BLaER1 (cell line): ENCODE measurements around the gene SIGMAR1.

ENCODE experiments used
- H3K27ac ChIP-seq: shearing (Covaris generic); formaldehyde crosslinking; 2 replicates; pipeline ENCODE4 v1.8.1; 2022
- H3K27me3 ChIP-seq: shearing (Covaris generic); formaldehyde crosslinking; 2 replicates; pipeline ENCODE4 v1.8.1; 2022
- H3K36me3 ChIP-seq: shearing (Covaris generic); formaldehyde crosslinking; 2 replicates; pipeline ENCODE4 v1.8.1; 2022
- H3K4me1 ChIP-seq: shearing (Covaris generic); formaldehyde crosslinking; 2 replicates; pipeline ENCODE4 v1.8.1; 2022
- H3K4me2 ChIP-seq: shearing (Covaris generic); formaldehyde crosslinking; 2 replicates; pipeline ENCODE4 v1.8.1; 2022
- H3K4me3 ChIP-seq: shearing (Covaris generic); formaldehyde crosslinking; 2 replicates; pipeline ENCODE4 v1.8.1; 2022
- H3K9ac ChIP-seq: shearing (Covaris generic); formaldehyde crosslinking; 2 replicates; pipeline ENCODE4 v1.8.1; 2022
- H3K9me3 ChIP-seq: shearing (Covaris generic); formaldehyde crosslinking; 2 replicates; pipeline ENCODE4 v1.8.1; 2022
- H4K20me1 ChIP-seq: shearing (Covaris generic); formaldehyde crosslinking; 2 replicates; pipeline ENCODE4 v1.8.1; 2022
- Cebpa-rat ChIP-seq: shearing (Covaris generic); IDR thresholded peaks from 2 replicates; pipeline ENCODE4 v1.8.1; 2022

The SIGMAR1 gene

DNA sequence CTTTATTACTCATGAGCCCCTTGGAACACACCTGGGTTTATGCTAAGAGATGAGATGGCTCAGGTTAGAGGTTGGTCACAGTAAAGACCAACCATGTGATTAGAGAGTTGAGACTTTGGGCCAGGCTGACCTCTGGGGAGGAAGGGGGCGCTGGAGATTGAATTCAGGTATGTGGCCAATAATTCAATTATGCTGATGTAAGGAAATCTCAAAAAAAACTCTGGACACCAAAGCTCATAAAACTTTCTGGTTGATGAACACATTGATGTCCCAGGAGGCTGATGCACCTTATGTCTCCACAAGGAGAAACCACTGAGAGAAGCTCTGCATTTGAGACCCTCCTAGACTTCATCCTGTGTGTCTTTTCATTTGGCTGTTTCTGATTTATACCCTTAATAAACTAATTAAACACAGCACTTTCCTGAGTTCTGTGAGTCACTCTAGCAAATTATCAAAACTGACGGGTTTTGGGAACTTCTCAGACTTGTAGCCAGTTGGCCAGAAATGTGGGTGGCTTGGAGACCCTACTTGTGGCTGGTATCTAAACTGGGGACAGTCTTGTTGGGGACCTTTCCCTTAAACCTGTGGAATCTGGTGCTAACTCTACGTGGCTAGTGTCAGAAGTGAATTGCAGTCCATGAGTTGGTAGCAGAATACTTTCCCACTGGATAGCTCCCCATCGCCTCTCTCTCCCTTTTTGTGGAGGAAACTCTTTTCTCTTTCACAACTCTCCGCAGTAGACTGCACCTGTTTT is 32.4 kb upstream of the SIGMAR1 start:
- Histone ChIP-seq H3K27me3 (no peaks in the 10 kb centered on the region), H3K36me3 (no peaks in the 10 kb centered on the region), H4K20me1 (no peaks in the 10 kb centered on the region), H3K9me3 (peaks cover 14% of the 10 kb centered on the region; the same call in 1 of the 2 replicates), H3K9ac (no peak overlapping the region), H3K4me2 (no peak overlapping the region), H3K4me1 (peaks cover 10% of the 10 kb centered on the region), H3K4me3 (no peak overlapping the region), H3K27ac (no peak overlapping the region)
- no peak for TF ChIP-seq Cebpa-rat

DNA sequence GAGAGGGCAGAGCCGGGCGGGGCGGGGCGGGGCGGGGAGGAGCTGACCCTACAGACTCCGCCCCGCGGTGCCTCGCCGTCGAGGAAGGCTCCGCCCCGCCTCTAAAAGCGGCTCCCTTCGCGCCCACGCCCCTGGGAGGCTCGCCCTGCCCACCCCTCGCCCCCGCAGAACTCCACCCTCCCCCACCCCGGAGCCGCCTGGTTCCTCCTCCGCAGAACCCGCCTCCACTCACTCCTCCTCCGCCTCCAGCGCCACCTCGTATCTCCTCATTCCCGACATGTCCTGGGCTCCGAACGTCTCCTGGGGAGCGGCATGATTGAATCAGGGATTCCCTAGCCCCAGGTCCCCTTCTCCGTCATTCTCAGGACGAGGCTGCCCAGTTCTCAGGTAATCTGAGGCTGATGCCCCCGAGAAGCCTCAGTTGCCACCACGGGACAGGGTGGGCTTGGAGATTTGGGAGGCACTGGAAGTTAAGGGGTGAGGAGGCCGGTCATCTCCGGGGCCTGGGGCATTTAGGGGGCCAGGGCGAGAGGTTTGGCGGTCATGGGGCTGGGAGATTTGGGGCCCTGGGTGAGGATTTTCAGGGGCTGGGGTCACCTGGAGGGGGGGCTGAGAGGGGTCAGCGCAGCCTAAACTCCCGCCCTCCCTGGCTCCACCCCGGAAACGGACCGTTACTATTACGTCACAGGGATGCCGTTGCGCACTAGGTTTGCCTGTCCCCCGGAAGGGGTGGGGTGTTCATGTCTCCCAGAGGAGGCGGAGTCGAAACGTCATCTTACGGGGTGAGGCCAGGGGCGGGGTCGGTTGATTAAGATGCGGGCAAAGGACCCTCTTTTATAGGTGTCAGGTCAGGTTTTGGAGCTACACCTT is 28.0 kb upstream of the SIGMAR1 start:
- Histone ChIP-seq H3K27me3 (no peaks in the 10 kb centered on the region), H3K9me3 (peaks cover 11% of the 10 kb centered on the region; the same call in 1 of the 2 replicates), H3K9ac (peak overlapping the region; percentile 73; the same call in 1 of the 2 replicates), H3K4me2 (peak overlapping the region; percentile 98), H3K4me3 (peak overlapping the region; percentile 68), H3K36me3 (peaks cover 2% of the 10 kb centered on the region; the same call in 1 of the 2 replicates), H4K20me1 (no peaks in the 10 kb centered on the region), H3K4me1 (peaks cover 17% of the 10 kb centered on the region), H3K27ac (peak overlapping the region; percentile 30; the same call in 1 of the 2 replicates)
- no peak for TF ChIP-seq Cebpa-rat

DNA sequence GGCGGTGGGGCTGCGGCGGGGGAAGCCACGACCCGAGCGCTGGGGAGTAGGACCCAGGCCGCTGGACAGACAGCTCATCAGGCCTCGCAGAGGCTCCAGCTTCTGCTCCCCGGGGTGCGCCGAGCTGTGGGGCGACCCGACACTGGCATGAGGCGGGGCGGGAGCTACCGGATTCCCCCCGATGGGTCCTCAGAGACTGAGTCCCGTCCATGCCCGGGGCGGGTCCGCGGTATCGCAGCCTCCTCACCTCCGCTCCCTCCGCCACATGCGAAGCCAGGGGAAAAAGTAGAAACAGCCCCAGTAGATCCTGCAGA is 27.4 kb upstream of the SIGMAR1 start:
- Histone ChIP-seq H3K27ac (no peak overlapping the region), H3K36me3 (peaks cover 8% of the 10 kb centered on the region; the same call in 1 of the 2 replicates)

DNA sequence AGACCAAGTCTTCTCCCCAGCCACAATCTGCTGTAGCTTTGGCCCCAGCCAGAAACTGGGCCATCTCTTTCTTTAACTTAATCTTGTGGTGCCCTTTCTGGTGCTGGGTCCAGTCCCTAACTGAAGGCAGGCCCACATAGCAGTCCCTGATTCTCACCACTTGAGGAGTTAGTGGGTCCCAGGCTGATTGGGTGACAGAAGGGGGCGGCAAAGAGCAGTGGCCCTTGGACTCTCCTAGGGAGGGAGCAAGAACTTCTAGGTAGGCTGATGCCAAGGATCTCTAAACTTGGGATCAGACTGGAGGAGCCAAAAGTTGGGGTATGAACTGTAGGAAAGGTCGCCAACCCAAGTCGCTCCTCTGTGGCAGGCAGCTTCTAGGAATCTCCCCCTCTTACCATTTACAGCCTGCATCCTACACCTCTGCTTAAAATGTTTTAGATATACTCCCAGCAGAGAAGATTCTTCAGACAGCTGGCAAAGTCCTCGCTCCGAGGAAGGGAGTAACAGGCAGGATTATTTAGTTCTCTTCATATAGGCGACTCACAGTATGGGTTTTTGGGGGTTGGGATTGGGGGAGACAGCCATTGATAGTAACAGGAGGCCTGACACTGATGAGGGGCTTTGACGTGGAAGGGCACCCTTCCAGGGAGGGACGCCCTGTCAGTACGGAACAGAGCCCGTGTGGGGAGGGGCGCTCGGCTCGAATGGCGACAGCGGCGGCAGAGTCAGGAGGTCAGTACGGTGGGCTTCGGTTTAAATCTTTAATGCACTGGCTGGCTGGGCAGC is 26.9 kb upstream of the SIGMAR1 start:
- no peak for TF ChIP-seq Cebpa-rat
- H3K9ac ChIP-seq, result peak overlapping the region; percentile 73
- no peaks in the 10 kb centered on the region for H4K20me1 ChIP-seq
- H3K9me3 ChIP-seq, result 0 out of 2 replicates have a peak, but pooled peaks cover under 1% of the 10 kb centered on the region
- 0 out of 2 replicates have a peak, but pooled peaks cover 3% of the 10 kb centered on the region for H3K27me3 ChIP-seq
- peak overlapping the region; percentile 68 for H3K4me3 ChIP-seq
- no peak overlapping the region for H3K27ac ChIP-seq
- H3K4me2 ChIP-seq, result peak overlapping the region; percentile 98
- peaks cover 17% of the 10 kb centered on the region for H3K4me1 ChIP-seq
- peaks cover 13% of the 10 kb centered on the region; the same call in 1 of the 2 replicates for H3K36me3 ChIP-seq

More for the DNA sequence above, 27.4 kb upstream of the SIGMAR1 start:
- no peaks in the 10 kb centered on the region for H4K20me1 ChIP-seq
- H3K9ac ChIP-seq, result peak overlapping the region; percentile 73
- peak overlapping the region; percentile 68 for H3K4me3 ChIP-seq
- no peaks in the 10 kb centered on the region for H3K27me3 ChIP-seq
- H3K4me1 ChIP-seq, result peaks cover 17% of the 10 kb centered on the region
- H3K9me3 ChIP-seq, result peaks cover 5% of the 10 kb centered on the region; the same call in 1 of the 2 replicates
- H3K4me2 ChIP-seq, result peak overlapping the region; percentile 98
- no peak for TF ChIP-seq Cebpa-rat

DNA sequence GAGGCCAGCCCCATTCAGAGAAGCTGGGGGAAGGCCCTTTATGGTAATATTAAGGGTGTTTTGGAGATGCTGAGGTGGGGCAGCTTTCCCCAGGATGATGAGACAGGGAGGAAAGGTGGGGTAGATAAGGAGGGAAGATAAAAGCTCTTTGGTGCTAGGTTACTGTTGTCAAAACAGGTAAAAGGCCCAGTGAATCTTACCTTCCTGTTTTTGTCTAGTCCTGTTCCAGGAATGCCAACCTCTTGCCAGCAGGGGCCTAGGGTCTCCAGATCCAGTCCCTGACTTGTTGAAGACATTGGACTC is 25.7 kb upstream of the SIGMAR1 start:
- Histone ChIP-seq H3K4me2 (no peak overlapping the region), H3K36me3 (peaks cover 13% of the 10 kb centered on the region; the same call in 1 of the 2 replicates), H3K27ac (no peak overlapping the region), H3K4me3 (no peak overlapping the region), H3K9ac (no peak overlapping the region), H4K20me1 (no peaks in the 10 kb centered on the region), H3K9me3 (no peaks in the 10 kb centered on the region), H3K27me3 (0 out of 2 replicates have a peak, but pooled peaks cover 3% of the 10 kb centered on the region), H3K4me1 (peaks cover 17% of the 10 kb centered on the region)
- no peak for TF ChIP-seq Cebpa-rat

DNA sequence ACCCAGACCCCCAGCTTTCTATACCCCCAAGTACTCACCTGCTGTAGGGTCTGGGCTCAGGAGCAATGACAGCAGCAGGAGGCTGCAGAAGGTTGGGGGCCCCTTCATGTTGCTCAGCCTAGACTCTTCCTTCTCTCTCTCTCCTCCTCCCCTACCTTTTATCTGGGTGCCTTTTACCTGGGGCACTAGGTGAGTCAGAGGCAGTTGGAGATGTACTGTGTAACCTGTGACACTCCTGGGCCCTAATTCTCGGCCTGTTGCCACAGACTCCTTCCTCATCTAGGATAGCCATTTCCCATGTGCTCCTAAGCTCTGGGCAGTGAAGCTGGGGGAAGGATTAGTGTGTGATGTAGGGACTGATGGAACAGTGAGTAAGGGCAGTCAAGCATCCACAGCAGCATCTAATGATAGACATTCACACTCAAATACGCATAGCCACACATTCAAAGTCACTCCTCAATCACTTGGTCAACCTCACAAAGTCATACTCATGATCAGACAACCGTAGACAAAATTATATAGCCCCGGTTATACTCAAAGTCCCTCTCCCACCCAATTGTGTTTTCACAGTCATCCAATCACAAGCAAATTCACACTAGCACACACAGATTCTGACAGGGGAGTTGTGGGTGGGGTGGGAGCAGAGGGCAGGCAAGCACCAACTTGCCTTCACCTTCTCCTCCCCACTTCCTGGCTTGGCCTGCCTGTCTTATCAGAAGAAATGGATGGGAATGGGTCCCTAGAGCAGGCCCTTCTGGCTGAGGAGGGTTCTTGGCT is 25.1 kb upstream of the SIGMAR1 start, which contains the start of gene CCL27:
Gene CCL27 (minus strand): TSS at position 132 of the 777 bp plus-strand sequence. CDS start 24 bp downstream, at position 108.
- H3K9ac ChIP-seq, result no peak within 1 kb of the TSS
- no peaks in the 10 kb centered on the region for H3K9me3 ChIP-seq
- no peaks in the 10 kb centered on the region for H4K20me1 ChIP-seq
- no peak within 1 kb of the TSS for H3K4me3 ChIP-seq
- 0 out of 2 replicates have a peak, but pooled peaks cover 3% of the 10 kb centered on the region for H3K27me3 ChIP-seq
- peaks cover 13% of the 10 kb centered on the region; the same call in 1 of the 2 replicates for H3K36me3 ChIP-seq
- H3K4me2 ChIP-seq, result no peak within 1 kb of the TSS
- TF ChIP-seq Cebpa-rat, result no peak
- no peak within 1 kb of the TSS for H3K27ac ChIP-seq
- peaks cover 17% of the 10 kb centered on the region for H3K4me1 ChIP-seq

DNA sequence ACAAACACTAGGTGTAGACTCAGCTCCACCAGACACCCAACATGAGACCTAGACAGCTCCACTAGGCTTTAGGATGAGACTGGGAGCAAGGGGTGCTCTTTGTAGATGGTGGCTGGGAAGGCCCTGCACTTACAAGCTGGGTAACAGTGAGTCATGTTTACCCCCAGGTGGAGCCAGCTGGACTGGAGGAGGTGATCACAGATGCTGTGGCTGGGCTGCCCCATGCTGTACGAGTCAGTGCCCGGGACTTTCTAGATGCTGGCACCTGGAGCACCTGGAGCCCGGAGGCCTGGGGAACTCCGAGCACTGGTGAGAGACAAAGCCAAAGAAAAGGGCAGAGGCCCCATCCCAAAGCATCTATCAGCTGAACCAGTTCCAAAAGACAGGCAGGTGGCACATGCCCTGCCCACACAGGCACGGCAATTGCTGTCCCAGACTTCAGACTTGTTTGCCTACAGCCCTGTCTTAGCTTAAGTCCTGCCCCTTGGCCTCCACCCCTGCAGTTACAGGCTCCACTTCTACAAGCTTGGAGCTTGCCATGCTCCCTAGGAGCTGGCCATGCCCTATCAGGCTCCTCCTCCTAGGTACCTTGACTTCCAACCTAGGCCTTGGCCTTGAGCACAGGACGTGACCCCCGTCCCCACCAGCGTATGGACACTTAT is 22.1 kb upstream of the SIGMAR1 start:
- Histone ChIP-seq H4K20me1 (no peaks in the 10 kb centered on the region), H3K9me3 (no peaks in the 10 kb centered on the region), H3K9ac (no peak overlapping the region), H3K27me3 (0 out of 2 replicates have a peak, but pooled peaks cover 3% of the 10 kb centered on the region), H3K36me3 (peaks cover 13% of the 10 kb centered on the region; the same call in 1 of the 2 replicates), H3K4me1 (peaks cover 5% of the 10 kb centered on the region), H3K4me2 (no peak overlapping the region), H3K27ac (no peak overlapping the region), H3K4me3 (no peak overlapping the region)
- no peak for TF ChIP-seq Cebpa-rat

DNA sequence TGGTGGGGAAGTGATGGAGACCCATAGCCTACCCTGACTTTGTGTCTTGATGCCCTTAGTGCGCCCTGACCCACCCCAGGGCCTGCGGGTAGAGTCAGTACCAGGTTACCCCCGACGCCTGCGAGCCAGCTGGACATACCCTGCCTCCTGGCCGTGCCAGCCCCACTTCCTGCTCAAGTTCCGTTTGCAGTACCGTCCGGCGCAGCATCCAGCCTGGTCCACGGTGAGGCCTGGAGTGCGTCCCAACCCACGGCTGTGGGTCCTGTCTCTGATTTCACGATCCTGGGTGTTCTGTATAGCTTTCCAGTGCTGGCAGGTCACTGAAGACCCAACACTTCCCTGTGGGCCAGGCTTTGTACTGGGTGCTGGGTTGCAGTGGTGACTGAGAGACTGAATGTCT is 20.9 kb upstream of the SIGMAR1 start:
- 0 out of 2 replicates have a peak, but pooled peaks cover 3% of the 10 kb centered on the region for H3K27me3 ChIP-seq
- peaks cover 2% of the 10 kb centered on the region for H3K4me1 ChIP-seq
- H3K9me3 ChIP-seq, result no peaks in the 10 kb centered on the region
- peaks cover 13% of the 10 kb centered on the region; the same call in 1 of the 2 replicates for H3K36me3 ChIP-seq
- no peak overlapping the region for H3K4me3 ChIP-seq
- no peaks in the 10 kb centered on the region for H4K20me1 ChIP-seq
- H3K9ac ChIP-seq, result no peak overlapping the region
- H3K4me2 ChIP-seq, result no peak overlapping the region
- no peak for TF ChIP-seq Cebpa-rat
- no peak overlapping the region for H3K27ac ChIP-seq
